HTR-8/SVneo (cell line): Measurements from ENCODE around the gene ETHE1.
"Not testable (repeated sequence)": the region's sequence is repeated elsewhere in the genome, so short reads cannot be mapped to it uniquely, and the experiment has no call there.

Experiments
- DNase-seq: peaks from one replicate; pipeline ENCODE4 v3.0.0; 2011; ENCODE audit warnings: low spot score, mixed read lengths; ENCODE audit not compliant: insufficient read length
- FAIRE-seq: peaks from 2 replicates; lab custom pipeline; 2011; peaks lifted over from hg19 to GRCh38; lab: Jason Lieb, UNC

ETHE1 gene

DNA sequence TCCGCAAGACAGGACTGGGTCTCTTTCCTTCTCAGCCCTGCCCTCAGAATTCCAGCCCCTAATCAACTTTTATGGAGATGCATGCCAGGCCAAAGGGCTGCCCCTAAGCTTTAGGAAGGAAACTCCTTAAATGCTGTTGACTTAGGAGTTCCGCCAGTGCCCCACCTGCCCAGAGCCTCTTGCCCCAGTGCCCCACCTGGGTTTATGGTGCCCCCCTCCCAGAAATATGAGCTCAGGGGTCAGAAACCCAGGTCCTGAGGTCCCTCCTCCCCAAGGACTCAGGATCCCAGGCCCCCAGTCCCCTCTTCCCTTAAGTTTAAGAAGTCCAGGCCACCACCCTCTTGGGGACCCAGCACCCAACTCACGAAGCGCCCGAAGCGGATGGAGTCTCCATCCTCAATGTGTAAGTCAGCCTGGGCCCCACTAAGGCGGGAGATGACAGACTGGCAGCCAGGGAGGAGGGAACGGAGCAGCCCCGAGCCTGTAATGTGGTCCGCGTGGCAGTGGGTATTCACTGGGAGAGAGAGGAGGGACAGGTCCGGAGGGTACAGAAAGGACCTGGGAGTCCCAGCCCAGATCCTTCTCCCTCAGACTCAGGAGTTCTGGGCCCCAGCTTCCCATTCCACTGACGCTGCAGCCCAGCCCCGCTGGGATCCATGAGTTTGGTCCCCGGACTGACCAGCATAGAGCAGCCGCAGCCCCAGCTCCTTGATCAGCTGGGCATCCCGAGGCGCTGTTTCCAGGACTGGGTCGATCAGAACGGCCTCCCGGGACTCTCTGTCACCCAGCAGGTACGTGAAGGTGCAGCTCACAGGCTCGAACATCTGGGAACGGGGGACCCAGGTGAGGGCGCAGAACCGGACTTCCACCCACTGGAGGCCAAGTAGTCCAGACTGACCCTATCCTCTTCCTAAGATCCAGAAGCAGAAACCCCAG is 897 bp downstream of the ETHE1 start:
- DNase-seq (no peak), FAIRE-seq (no peak)

DNA sequence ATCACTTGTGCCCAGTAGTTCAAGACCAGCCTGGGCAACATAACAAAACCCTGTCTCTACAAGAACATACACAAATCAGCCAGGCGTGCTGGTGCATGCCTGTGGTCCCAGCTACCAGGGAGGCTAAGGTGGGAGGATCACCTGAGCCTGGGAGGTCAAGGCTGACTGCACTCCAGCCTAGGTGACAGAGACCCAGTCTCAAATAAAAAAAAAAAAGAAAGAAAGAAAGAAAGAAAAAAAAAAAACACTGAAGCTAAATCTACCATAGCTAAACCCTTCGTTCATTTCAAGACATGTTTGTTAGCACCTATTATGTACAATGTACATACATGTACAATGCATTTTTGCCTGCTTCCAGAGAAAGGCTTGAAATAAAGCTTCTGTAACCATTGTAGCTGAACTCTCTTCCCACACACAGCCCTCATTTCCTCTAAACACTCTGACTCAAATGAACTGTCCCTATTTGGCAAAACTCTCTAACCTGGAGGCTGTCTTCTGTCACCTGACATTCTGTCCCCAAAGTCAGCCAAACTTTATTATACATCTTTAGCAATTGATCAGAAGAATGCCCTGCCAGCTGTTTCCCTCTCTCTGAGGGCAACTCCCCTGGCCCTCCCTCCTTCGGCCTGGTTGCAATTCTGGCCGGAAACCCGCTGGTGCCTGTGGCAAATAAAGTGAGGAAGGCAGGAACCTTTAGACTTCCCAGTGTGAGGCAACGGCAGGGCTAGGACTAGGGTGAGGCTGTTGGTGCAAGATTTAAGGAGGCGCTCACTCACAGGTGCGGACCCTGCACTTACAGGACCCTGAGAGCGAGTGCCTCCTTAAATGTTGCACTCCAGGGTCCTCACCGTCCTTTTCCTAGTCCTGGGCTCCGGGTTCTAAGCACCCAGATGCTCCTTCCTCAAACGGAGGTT is 1.8 kb downstream of the ETHE1 start:
- FAIRE-seq (peak; percentile 70), DNase-seq (peak; percentile 75)

DNA sequence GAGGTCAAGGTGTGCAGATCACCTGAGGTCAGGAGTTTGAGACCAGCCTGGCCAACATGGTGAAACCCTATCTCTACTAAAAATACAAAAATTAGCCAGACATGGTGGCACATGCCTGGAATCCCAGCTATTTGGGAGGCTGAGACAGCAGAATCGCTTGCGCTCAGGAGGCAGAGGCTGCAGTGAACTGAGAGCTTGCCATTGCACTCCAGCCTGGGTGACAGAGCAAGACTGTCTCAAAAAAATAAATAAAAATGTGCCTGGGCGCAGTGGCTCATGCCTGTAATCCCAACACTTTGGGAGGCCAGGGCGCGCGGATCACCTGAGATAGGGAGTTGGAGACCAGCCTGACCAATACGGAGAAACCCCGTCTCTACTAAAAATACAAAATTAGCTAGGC is 3.3 kb downstream of the ETHE1 start:
- FAIRE-seq, DNase-seq: not testable (repeated sequence)

DNA sequence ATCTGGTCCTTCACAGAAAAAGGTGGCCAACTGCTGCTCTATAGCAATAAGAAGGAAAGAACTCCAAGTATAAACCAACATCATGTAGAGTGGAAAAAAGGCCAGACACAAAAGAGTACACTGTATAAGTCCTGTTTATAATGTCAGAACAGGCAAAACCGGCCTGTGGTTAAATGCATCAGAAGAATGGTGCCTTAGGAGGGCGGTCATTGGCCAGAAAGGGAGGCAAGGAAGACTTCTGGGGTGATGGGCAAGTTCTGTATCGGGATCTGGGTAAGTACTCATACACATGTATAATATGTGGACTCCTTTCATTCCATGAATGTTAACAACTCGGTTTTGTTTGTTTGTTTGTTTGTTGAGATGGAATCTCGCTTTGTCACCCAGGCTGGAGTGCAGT is 4.1 kb downstream of the ETHE1 start:
- FAIRE-seq (no peak), DNase-seq (no peak)

DNA sequence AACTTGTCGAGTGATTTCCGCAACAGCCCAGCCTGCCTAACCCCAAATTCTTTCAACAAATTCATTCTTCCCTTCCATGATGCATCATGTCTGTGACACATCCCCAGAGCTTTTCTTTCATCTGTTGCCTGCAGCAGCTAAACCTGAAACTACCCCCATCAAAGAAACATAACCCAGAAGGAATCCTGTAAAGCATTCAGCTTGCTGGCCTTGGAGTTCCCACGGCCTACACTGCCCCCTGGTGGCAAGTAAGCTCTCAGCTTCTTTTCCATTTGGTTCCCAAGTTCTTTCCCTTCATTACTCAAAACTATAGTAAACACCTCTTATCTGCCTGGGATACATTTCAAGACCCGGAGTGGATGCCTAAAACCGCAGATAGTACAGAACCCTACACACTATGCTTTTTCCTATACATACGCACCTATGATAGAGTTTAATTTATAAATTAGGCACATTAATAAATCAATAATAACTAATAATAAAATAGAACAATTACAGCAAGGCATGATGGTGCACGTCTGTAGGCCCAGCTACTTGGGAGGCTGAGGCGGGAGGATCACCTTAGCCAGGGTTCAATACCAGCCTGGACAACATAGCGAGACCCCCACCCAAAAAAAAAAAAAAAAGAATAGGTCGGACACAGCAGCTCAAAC is 7.4 kb downstream of the ETHE1 start:
- DNase-seq (peak; percentile 86), FAIRE-seq (peak; percentile 69)

DNA sequence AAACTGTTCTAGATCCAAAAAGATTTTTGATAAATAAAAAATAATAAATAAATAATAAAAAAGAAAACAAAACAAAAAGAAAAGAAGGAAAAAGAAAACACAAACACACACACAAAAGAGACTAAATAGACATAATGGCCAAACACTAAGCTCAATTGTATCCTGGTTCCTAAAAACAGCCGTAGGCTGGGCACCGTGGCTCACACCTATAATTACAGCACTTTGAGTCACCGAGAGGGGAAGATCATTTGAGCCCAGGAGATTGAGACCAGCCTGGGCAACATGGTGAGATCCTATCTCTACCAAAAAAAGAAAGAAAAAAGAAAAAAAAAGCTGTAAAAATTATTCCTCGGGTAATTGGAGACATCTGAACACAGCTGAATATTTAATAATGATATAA is 8.9 kb downstream of the ETHE1 start:
- FAIRE-seq = no peak
- DNase-seq = no peak

DNA sequence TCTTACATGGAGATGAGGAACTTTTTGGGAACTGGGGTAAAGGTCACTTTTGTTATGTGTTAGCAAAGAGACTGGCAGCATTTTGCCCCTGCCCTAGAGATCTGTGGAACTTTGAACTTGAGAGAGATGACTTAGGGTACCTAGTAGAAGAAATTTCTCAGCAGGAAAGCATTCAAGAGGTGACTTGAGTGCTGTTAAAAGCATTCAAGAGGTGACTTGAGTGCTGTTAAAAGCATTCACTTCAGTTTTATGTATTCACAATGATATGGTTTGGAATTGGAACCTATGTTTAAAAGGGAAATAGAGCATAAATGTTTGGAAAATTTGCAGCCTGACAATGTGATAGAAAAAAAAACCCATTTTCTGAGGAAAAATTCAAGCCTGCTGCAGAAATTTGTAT is 14.6 kb downstream of the ETHE1 start:
- not testable (repeated sequence) for DNase-seq, FAIRE-seq

DNA sequence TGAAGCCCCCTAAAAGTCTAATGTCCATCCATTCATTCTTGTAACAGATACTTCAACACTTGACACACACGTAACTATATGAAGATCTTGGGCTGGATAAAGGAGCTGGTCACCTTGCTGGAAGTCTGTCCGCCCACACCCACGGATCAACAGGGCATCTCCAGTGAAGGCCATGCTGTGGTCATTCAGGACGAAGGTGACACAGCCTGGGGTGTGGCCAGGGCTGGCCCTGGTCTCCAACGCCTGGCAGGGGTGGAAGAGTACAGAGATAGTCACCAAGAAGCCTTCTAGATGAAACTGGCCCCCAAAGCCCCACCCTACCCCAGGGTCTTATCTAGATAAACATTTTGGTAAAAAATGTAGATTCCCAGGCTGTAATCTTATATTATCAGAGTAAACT is 15.7 kb downstream of the ETHE1 start:
- FAIRE-seq (no peak), DNase-seq (no peak)

DNA sequence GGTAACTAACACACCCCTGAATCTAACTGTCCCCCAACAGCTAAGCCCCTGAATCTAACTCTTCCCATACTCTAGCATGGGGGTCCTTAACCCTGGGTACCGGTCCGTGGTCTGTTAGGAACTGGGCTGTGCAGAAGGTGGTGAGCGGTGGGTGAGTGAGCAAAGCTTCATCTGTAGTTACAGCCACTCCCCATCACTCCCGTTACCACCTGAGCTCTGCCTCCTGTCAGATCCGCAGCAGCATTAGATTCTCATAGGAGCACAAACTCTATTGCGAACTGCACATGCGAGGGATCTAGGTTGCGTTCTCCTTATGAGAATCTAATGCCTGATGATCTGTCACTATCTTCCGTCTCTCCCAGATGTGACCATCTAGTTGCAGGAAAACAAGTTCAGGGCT is 16.3 kb downstream of the ETHE1 start:
- FAIRE-seq (no peak), DNase-seq (no peak)

DNA sequence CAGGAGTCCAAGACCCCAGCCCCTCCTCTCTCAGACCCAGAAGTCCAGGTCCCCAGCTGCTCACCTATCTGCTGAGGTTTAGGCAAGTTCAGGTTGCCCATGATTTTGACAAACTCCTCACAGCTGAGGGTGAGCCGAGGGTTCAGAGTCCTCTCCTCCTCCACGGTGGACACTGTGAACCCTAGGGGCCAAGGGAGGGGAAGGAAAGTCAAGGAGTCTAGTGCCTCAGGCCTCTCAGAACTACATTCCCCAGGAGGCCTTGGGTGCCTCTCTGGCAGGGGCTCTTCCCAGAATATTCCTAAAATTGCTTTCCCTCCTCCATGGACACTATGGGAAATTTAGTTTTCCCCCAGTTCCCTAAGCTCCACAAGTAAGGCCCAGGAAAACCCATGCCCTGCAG is 19.1 kb downstream of the ETHE1 start:
- no peak for FAIRE-seq
- DNase-seq = no peak

DNA sequence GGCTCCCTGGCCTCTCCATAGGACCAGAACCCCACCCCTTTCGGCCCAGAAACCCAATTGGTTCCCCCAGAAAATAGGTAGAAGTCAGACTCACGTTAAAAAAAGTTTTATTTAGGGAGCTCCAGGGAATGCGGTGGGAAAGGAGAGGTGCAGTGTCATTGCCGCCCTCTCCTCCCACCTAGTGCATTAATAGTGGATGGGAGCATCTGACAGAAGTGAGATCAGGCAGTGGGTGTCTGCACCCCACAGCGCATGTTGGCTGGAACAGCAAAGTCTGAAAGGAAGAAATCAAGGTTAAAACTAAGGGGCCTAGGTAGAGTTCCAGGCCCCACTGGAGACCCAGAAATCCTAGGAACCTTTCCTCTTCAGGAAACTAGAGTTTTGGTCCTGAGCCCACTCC is 20.4 kb downstream of the ETHE1 start:
- no peak for DNase-seq
- no peak for FAIRE-seq

DNA sequence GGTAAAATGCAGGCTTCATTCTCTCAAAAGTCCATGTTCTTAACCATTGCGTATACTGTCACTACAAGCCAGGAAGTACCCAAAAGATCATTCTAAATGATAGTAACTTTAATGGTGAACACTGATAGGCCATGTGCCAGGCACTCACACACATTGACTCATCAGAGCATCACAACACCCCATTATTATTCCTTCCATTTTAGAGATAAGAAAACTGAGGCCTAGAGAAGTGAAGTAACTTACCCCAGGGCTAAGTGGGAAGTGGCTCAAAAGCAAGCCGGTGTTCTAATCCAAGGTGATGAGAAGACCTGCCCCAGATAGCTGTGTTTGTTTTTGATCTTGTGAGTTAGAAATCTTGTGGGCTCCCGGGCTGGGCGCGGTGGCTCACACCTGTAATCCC is 21.1 kb downstream of the ETHE1 start:
- no peak for FAIRE-seq
- no peak for DNase-seq

DNA sequence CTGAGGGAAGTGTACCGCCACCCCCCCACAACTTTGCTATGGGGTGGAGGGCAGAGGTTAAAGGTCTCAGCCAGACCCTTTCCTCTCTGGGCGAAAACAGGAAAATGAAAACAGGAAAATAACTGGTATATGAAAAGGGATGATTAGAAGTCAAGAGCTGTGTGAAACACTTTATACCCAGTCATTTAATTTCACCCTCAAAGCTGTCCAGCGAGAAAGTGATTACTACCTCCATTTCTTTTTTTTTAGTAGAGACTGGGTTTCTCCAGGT is 21.9 kb downstream of the ETHE1 start:
- DNase-seq (no peak), FAIRE-seq (no peak)

DNA sequence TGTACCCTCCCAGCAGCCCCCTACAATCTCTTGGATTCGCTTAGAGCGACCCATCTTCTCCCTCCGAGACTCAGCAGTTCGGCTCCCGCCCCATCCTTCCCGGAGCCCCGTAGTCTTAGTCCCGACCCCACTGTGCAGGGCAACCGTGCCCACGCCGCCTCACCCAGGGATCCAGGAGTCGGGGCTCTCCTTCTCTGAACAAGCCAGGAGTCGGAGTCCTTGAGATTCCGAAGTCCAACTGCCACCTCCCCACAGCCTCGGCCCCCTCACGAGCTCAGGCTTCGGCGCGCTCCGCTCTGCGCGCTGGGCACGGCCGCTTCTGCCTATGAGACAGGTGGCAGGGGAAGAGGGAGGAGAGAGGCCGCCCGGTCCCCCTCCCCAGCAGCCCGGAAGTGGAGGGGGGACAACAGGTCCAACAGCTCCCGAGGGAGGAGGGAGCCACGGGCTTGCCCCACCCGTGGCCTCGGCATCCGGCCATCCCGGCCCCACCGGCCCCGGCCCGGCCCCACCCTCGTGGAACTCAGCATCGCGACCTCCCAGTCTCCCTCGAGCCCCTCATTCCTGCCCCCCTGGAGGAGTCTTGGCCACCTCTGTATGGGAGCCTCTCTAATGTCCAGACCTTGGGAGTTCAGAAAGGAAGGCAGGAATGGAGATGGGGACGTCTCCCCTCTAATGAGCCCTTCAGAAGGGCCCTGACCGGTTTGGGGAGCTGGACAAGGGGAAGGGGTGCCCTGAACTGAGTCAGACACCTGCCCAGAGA is 22.4 kb downstream of the ETHE1 start, which contains the start of gene PHLDB3:
PHLDB3 (minus strand) TSS at position 321 of the 760 bp plus-strand sequence. CDS start 628 bp downstream, outside the sequence.
- FAIRE-seq (no peak), DNase-seq (no peak)

DNA sequence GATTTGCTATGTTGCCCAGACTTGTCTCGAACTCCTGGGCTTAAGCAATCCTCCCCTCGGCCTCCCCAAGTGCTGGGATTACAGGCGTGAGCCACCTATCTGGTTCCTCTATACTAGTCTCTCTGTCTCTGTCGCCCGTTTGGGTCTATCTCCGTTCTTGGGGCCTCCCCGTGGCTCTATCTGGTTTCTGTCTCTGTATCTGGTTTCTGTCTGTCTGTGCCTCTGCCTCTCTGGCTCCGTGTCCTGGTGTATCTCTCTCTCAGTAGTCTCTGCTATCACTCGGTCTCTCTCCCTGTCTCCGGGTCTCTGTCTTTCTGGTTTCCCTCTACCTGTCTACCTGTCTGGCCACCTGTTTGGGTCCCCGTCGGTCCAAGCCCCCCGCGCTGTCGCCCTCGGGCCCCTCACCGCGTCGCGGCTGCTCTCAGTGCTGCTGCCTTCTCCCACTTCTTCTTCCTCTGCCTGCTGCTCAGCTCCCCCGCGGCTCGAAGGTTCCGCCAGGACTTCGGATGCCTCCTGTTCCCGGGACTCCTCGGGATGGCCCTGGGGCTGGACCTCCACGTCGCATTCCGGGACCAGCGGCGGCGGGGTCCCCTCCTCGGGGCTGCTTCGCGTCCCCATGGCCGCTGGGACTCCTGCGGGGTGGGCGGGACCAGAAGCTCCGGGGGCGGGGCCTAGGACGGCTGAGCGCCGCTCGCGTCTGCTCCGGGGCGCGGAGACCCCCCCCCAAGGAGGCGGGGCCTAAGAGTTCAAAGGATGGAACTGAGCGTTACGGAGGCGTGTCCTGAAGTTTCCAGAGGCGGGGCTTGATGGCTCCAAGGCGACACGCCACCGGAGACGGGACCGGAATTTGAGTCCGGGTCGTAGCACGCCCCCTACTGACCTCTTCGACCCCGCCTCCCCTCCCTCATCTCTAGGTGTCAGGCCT is 23.2 kb downstream of the ETHE1 start:
- peak; percentile 95 for DNase-seq
- FAIRE-seq = peak; percentile 13

DNA sequence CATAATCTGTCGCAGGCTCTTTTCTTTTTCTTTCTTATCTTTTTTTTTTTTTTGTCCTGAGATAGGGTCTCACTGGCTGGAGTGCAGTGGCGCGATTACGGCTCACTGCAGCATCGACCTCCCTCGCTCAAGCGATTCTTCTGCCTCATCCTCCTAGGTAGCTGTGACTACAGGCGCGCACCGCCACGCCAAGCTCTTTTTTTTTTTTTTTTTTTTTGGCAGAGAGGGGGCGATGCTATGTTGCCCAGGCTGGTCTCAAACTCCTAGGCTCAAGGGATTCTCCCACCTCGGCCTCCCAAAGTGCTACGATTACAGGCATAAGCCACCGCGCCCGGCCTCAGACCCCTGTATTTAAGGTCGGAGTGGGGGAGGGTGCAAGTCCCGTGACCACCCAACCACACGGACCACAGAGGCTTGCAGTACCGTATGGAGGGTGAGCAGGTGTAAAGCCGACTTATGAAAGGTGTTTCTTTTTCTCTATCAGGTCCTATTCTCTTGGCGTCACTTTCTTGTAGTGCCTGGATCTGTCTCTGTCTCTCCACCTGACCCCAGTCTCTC is 24.5 kb downstream of the ETHE1 start:
- FAIRE-seq = no peak
- DNase-seq = no peak

DNA sequence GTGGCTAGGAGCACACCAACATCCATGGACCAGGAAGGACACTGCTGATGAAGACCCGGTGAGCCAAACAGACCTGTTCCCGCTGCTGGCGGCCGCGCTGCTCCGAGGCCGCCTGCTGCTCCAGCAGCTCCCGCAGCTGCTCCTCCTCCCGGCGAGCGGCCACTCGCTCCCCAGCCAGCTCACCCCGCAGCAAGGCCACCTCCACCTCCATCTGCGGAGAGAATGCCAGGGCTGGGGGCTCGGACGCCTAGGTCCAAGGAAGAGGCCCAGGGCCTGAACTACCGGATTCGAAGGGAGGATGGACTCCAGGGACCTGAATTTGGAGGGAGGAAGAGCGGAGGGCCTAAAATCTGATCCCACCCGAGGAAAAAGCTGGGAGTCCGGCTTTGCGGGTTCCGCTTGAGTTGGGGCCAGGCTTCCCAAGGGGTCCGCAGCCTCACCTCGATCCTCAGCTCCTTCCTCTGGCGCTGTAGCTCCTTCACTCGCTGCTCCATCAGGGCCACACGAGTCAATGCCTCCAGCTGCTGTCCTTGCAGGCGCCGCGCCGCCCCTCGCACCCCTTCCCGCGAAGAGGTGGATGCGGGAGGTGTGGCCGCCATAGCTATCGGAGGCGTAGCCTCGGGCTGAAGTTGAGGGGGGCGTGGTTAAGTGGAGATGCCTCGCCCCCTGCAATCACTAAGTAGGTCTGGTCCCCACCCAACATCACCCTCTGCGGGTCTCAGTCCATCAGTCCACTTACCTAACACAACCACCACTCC is 25.2 kb downstream of the ETHE1 start:
- DNase-seq (no peak), FAIRE-seq (no peak)

DNA sequence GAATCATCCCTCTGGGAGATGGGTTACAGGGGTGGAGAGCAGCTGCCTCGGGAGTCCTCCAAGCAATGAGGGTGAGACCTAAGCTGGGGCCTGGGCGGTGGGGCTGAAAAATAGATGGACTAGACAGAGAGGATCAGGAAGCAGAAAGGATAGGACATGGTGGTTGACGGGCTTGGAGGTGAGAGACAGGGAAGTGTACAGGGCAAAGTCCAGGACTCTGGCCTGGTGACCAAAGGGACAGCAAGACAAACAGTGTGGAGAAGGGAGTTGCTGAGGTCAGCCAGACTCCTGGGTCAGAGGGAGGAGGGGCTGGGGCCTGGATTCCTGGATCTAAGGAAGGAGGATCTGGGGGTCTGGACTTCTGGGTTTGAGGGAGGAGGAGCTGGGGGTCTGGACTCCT is 28.0 kb downstream of the ETHE1 start:
- no peak for FAIRE-seq

More for the DNA sequence above, 28.0 kb downstream of the ETHE1 start:
- no peak for DNase-seq
